ENCODE measurements around the gene NPLOC4.

- TF ChIP-seq CTCF (IDR thresholded peaks at IDR 0.05; ENCODE audit: insufficient read depth, low read length, poor library complexity, severe bottlenecking) (no peak), EZH2phosphoT487 (conservative IDR thresholded peaks at IDR 0.05; ENCODE audit: low read length) (no peak)
Observed at GRCh38 chr17:81603846-81604610, 32.9 kb downstream of the NPLOC4 start.
